ENCODE measurements around the gene BCAR1.
"Not testable (repeated sequence)": the region's sequence is repeated elsewhere in the genome, so short reads cannot be mapped to it uniquely, and the experiment has no call there.

Gene BCAR1

GRCh38 chr16:75269358-75269757, 17.9 kb upstream of the BCAR1 start:
- not testable (repeated sequence) for DNase-seq (ENCODE audit: low spot score)

GRCh38 chr16:75267631-75268264, 16.3 kb upstream of the BCAR1 start:
- no peak for DNase-seq (ENCODE audit: low spot score)

- DNase-seq (ENCODE audit: low spot score) = no peak
These were observed 15.6 kb upstream of the BCAR1 start for GRCh38 chr16:75266738-75267630.

- peak; percentile 75 for DNase-seq (ENCODE audit: low spot score)
These were observed 14.7 kb upstream of the BCAR1 start for GRCh38 chr16:75265911-75266701.

- DNase-seq (ENCODE audit: low spot score) = no peak
These were observed 13.8 kb upstream of the BCAR1 start for GRCh38 chr16:75264999-75265910.

GRCh38 chr16:75264457-75264998, 13.1 kb upstream of the BCAR1 start:
- DNase-seq (ENCODE audit: low spot score) = no peak

GRCh38 chr16:75263963-75264445, 12.6 kb upstream of the BCAR1 start:
- no peak for DNase-seq (ENCODE audit: low spot score)

- DNase-seq (ENCODE audit: low spot score) = no peak
These were observed 12.0 kb upstream of the BCAR1 start for GRCh38 chr16:75263291-75263962.

- DNase-seq (ENCODE audit: low spot score) = no peak
These were observed 11.3 kb upstream of the BCAR1 start for GRCh38 chr16:75262800-75263127.

- DNase-seq (ENCODE audit: low spot score) = no peak
These were observed 10.8 kb upstream of the BCAR1 start for GRCh38 chr16:75262104-75262799.

- no peak for DNase-seq (ENCODE audit: low spot score)
These were observed 10.2 kb upstream of the BCAR1 start for GRCh38 chr16:75261590-75262078.

- DNase-seq (ENCODE audit: low spot score) = no peak
These were observed 9.6 kb upstream of the BCAR1 start for GRCh38 chr16:75260851-75261589.

- no peak for DNase-seq (ENCODE audit: low spot score)
These were observed 7.3 kb upstream of the BCAR1 start for GRCh38 chr16:75258807-75259141.

- no peak for DNase-seq (ENCODE audit: low spot score)
These were observed 6.7 kb upstream of the BCAR1 start for GRCh38 chr16:75257886-75258806.

- no peak for DNase-seq (ENCODE audit: low spot score)
These were observed 5.4 kb upstream of the BCAR1 start for GRCh38 chr16:75256696-75257343.

GRCh38 chr16:75256059-75256571, 4.7 kb upstream of the BCAR1 start:
- DNase-seq (ENCODE audit: low spot score) = no peak

GRCh38 chr16:75254359-75254837, 3.0 kb upstream of the BCAR1 start:
- DNase-seq (ENCODE audit: low spot score) = no peak
